Measurements from ENCODE around the gene HIGD1C.

GRCh38 chr12:50988871-50989270 is 36.5 kb downstream of the HIGD1C start:
- TF ChIP-seq CTCF (conservative IDR thresholded peaks at IDR 0.05) (no peak), EZH2 (IDR thresholded peaks at IDR 0.05; ENCODE audit: low read depth) (no peak)
